Panc1 (cell line): ENCODE measurements around the gene SYT17.
"Not testable (repeated sequence)": the region's sequence is repeated elsewhere in the genome, so short reads cannot be mapped to it uniquely, and the experiment has no call there.

Experiments used
- POLR2AphosphoS5 ChIP-seq: IDR thresholded peaks from 2 replicates; pipeline ENCODE4 v1.6.1; 2012; ENCODE audit warnings: mild to moderate bottlenecking, low read depth, low read length, moderate library complexity
- SIN3A ChIP-seq: IDR thresholded peaks from 2 replicates; pipeline ENCODE4 v1.6.1; 2012; ENCODE audit warnings: low read depth, mild to moderate bottlenecking, low read length, moderate library complexity, borderline replicate concordance; ENCODE audit not compliant: insufficient read depth
- TCF7L2 ChIP-seq: IDR thresholded peaks from 2 replicates; pipeline ENCODE4 v1.6.1; 2011; ENCODE audit warnings: mild to moderate bottlenecking, low read depth, low read length, inconsistent platforms
- TF ChIP-seq, protein P1 (sequence below): fragments of 450-650 bp; IDR thresholded peaks from 2 replicates; pipeline ENCODE4 v1.5.1; 2017; ENCODE audit warnings: mild to moderate bottlenecking
- TF ChIP-seq, protein P2 (sequence below), 2 experiments: IDR thresholded peaks; 2 replicates each; pipeline ENCODE4 v1.6.1; 2011 to 2012; ENCODE audit warnings: low read depth in 2 of 2, control low read depth in 1 of 2, low read length in 1 of 2, mild to moderate bottlenecking in 1 of 2, moderate library complexity in 1 of 2; ENCODE audit not compliant: insufficient read depth in 1 of 2

GRCh38 chr16:19187961-19188360 is 19.9 kb downstream of the SYT17 start:
- TF ChIP-seq, protein P1, sequence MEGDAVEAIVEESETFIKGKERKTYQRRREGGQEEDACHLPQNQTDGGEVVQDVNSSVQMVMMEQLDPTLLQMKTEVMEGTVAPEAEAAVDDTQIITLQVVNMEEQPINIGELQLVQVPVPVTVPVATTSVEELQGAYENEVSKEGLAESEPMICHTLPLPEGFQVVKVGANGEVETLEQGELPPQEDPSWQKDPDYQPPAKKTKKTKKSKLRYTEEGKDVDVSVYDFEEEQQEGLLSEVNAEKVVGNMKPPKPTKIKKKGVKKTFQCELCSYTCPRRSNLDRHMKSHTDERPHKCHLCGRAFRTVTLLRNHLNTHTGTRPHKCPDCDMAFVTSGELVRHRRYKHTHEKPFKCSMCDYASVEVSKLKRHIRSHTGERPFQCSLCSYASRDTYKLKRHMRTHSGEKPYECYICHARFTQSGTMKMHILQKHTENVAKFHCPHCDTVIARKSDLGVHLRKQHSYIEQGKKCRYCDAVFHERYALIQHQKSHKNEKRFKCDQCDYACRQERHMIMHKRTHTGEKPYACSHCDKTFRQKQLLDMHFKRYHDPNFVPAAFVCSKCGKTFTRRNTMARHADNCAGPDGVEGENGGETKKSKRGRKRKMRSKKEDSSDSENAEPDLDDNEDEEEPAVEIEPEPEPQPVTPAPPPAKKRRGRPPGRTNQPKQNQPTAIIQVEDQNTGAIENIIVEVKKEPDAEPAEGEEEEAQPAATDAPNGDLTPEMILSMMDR: not testable (repeated sequence)
- TF ChIP-seq, protein P2, sequence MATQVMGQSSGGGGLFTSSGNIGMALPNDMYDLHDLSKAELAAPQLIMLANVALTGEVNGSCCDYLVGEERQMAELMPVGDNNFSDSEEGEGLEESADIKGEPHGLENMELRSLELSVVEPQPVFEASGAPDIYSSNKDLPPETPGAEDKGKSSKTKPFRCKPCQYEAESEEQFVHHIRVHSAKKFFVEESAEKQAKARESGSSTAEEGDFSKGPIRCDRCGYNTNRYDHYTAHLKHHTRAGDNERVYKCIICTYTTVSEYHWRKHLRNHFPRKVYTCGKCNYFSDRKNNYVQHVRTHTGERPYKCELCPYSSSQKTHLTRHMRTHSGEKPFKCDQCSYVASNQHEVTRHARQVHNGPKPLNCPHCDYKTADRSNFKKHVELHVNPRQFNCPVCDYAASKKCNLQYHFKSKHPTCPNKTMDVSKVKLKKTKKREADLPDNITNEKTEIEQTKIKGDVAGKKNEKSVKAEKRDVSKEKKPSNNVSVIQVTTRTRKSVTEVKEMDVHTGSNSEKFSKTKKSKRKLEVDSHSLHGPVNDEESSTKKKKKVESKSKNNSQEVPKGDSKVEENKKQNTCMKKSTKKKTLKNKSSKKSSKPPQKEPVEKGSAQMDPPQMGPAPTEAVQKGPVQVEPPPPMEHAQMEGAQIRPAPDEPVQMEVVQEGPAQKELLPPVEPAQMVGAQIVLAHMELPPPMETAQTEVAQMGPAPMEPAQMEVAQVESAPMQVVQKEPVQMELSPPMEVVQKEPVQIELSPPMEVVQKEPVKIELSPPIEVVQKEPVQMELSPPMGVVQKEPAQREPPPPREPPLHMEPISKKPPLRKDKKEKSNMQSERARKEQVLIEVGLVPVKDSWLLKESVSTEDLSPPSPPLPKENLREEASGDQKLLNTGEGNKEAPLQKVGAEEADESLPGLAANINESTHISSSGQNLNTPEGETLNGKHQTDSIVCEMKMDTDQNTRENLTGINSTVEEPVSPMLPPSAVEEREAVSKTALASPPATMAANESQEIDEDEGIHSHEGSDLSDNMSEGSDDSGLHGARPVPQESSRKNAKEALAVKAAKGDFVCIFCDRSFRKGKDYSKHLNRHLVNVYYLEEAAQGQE (IDR thresholded peaks at IDR 0.05; ENCODE audit: insufficient read depth in 1 of 2, low read depth in 2 of 2, low read length in 1 of 2): not testable (repeated sequence)
- not testable (repeated sequence) for TF ChIP-seq TCF7L2, POLR2AphosphoS5, SIN3A
